Measurements from ENCODE around the gene ARL6. TPM values are rescaled to one million over a fixed set of nuclear protein-coding genes. Genes with fewer than 3 reads are reported as not detected.

ARL6 gene
- total and polyA plus RNA-seq, 2 donors = 3.8 to 5.8 TPM

DNA sequence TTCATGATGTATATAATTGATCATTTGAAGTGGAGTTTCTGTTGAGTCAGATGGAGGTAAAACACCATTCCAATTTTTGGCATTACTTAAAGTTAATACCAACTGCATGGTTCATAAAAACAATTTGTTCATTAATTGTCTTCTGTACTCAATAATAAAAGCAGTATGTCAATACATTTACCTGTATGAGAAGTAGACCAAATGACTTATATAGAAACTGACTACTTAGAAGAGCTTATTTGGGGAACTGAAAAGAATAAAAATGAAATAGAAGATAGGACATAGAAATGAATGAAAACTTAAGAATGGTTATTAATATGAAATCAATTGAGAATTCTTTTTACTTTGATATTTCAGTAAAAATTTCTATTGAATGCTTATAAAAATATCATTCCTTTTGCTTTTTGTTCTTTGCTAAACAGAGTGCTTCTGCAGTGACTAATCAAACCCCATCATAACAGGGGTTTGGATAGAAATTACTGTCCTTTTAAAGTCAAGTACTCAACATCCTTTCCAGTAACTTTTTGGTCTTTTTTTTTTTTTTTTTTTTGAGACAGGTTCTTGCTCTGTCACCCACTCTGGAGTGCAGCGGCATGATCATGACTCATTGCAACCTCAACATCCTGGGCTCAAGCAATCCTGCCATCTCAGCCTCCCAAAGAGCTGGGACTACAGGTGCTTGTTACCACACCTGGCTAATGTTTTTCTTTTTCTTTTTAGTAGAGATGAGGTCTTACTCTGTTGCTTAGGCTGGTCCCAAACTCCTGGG lies 50.8 kb downstream of the ARL6 start:
- no peaks in the 10 kb centered on the region for H3K4me1 ChIP-seq (ENCODE audit: control insufficient read depth in 2 of 2, insufficient read depth in 2 of 2, low read length in 2 of 2)
- H3K4me3 ChIP-seq (ENCODE audit: low read length in 2 of 2) = no peak overlapping the region
- H3K36me3 ChIP-seq (ENCODE audit: control insufficient read depth in 2 of 2, insufficient read depth in 2 of 2, low read length in 1 of 2) = no peaks in the 10 kb centered on the region
- H3K27me3 ChIP-seq (ENCODE audit: control insufficient read depth in 2 of 2, insufficient read depth in 1 of 2, low read length in 1 of 2) = no peaks in the 10 kb centered on the region
- no peak overlapping the region for H3K27ac ChIP-seq (ENCODE audit: low read depth in 1 of 2, low read length in 1 of 2)
- 24% methylated on average over 1 of the region's 1 CpG for WGBS
- peak in 1 of 9 donors; percentile 6 for DNase-seq (ENCODE audit: low read depth in 6 of 9, low spot score in 9 of 9)
- no peaks in the 10 kb centered on the region for H3K9me3 ChIP-seq (ENCODE audit: control insufficient read depth in 2 of 2, insufficient read depth in 1 of 2, low read length in 1 of 2)

DNA sequence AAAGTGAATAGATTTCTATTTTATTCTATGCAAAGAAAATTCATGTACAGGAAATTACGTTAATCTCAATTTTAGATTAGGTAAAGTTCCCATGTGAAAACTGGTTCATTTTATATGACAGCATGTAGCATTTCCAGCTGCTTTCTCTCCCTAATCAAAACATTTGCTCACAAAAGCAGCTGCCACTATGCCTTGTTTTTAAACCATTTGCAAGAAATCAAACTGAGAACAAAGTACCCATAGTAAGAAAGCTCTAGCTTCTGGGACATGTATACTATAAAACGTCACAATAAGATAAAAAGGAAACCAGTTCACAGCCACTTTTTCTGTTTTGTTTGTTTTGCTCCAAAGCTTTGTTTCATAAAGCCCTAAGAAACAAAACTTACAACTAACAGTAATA lies 52.3 kb downstream of the ARL6 start:
- H3K4me1 ChIP-seq (ENCODE audit: control insufficient read depth in 2 of 2, insufficient read depth in 2 of 2, low read length in 2 of 2) = peaks cover 0 to 6% of the 10 kb centered on the region in 2 donors
- no peak for DNase-seq (ENCODE audit: low read depth in 6 of 9, low spot score in 9 of 9)

DNA sequence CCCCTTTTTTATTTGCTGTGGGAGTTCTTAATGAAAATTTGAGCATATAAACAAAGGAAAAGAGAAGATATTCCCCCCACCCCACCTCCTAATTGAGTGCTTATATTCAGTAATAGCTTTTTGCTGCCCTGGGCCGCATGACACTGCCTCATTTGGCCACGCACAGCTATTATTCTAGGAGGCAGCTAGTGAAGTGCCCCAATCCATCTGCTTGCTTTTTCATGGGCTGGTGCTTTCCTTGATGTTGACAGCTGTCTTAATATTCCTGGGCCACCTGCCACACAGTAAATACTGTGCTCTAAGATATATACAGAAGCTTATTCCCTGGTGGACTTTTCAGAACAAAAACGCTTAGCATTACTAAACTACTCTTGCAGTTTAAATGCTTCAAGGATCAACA lies 53.4 kb downstream of the ARL6 start:
- WGBS = 95% methylated on average over 3 of the region's 3 CpGs
- no peaks in the 10 kb centered on the region for H3K9me3 ChIP-seq (ENCODE audit: control insufficient read depth in 2 of 2, insufficient read depth in 1 of 2, low read length in 1 of 2)
- H3K36me3 ChIP-seq (ENCODE audit: control insufficient read depth in 2 of 2, insufficient read depth in 2 of 2, low read length in 1 of 2) = no peaks in the 10 kb centered on the region
- no peak overlapping the region for H3K27ac ChIP-seq (ENCODE audit: low read depth in 1 of 2, low read length in 1 of 2)
- no peak for DNase-seq (ENCODE audit: low read depth in 6 of 9, low spot score in 9 of 9)
- H3K4me3 ChIP-seq (ENCODE audit: low read length in 2 of 2) = no peak overlapping the region
- H3K27me3 ChIP-seq (ENCODE audit: control insufficient read depth in 2 of 2, insufficient read depth in 1 of 2, low read length in 1 of 2) = peaks cover 5 to 23% of the 10 kb centered on the region in 2 donors
- peaks cover 2 to 15% of the 10 kb centered on the region in 2 donors for H3K4me1 ChIP-seq (ENCODE audit: control insufficient read depth in 2 of 2, insufficient read depth in 2 of 2, low read length in 2 of 2)

More for the DNA sequence above, 52.3 kb downstream of the ARL6 start:
- Histone ChIP-seq H3K27ac (ENCODE audit: low read depth in 1 of 2, low read length in 1 of 2) (no peak overlapping the region), H3K36me3 (ENCODE audit: control insufficient read depth in 2 of 2, insufficient read depth in 2 of 2, low read length in 1 of 2) (no peaks in the 10 kb centered on the region), H3K9me3 (ENCODE audit: control insufficient read depth in 2 of 2, insufficient read depth in 1 of 2, low read length in 1 of 2) (no peaks in the 10 kb centered on the region), H3K4me3 (ENCODE audit: low read length in 2 of 2) (no peak overlapping the region), H3K27me3 (ENCODE audit: control insufficient read depth in 2 of 2, insufficient read depth in 1 of 2, low read length in 1 of 2) (peaks cover 0 to 11% of the 10 kb centered on the region in 2 donors)
- 91% methylated on average over 2 of the region's 2 CpGs for WGBS

DNA sequence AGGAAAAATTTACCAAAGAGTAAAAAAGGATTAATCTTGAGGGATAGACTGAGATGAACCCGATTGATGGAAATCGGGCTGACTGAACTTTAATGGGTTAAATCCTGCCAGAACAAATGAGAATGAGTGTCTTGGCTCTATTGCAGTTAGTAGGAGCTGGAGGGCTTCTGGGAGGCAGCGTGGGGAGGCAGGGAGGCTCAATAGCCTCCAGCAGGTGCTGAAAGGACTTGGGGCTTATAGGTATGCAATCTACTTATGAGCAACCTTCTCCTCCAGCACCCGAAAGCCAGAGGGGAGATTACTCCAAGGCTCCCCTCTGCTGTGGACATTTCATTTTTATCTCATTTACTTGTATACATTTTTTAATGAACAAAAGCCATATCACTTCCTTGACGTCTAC lies 56.2 kb downstream of the ARL6 start:
- H3K4me1 ChIP-seq (ENCODE audit: control insufficient read depth in 2 of 2, insufficient read depth in 2 of 2, low read length in 2 of 2) = peaks cover 2 to 17% of the 10 kb centered on the region in 2 donors
- H3K9me3 ChIP-seq (ENCODE audit: control insufficient read depth in 2 of 2, insufficient read depth in 1 of 2, low read length in 1 of 2) = no peaks in the 10 kb centered on the region
- WGBS = 85% methylated on average over 5 of the region's 5 CpGs
- no peak overlapping the region for H3K27ac ChIP-seq (ENCODE audit: low read depth in 1 of 2, low read length in 1 of 2)
- DNase-seq (ENCODE audit: low read depth in 6 of 9, low spot score in 9 of 9) = peak in 1 of 9 donors; percentile 6
- peaks cover 8 to 38% of the 10 kb centered on the region in 2 donors for H3K27me3 ChIP-seq (ENCODE audit: control insufficient read depth in 2 of 2, insufficient read depth in 1 of 2, low read length in 1 of 2)
- no peaks in the 10 kb centered on the region for H3K36me3 ChIP-seq (ENCODE audit: control insufficient read depth in 2 of 2, insufficient read depth in 2 of 2, low read length in 1 of 2)
- H3K4me3 ChIP-seq (ENCODE audit: low read length in 2 of 2) = peak overlapping the region; percentile 55 to 56

DNA sequence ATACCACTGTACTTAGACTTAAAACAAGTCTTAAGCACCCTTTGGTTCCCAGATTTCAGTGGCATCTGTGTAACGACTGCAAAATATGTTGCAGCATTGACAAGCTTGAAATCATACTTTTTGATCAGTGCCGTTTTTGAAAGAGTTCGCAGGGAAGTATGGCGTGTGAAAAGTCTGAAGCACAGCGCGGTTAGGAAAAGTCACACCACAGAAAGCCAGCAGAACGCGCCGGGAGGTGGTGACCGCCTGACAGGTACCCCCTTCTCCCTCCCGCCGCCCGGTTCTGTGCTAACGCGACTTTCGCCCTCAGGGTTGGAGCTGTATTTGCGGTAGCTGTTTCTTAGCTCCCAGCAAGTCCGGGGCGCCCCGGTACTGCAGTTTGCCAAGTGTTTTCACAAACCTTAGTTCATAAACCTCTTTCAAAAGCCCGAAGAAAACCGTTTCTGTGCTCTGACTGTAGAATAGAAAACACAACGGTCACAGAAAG lies 56.8 kb downstream of the ARL6 start:
- peak overlapping the region in 1 of 2 donors; percentile 70 for H3K27ac ChIP-seq (ENCODE audit: low read depth in 1 of 2, low read length in 1 of 2)
- no peaks in the 10 kb centered on the region for H3K36me3 ChIP-seq (ENCODE audit: control insufficient read depth in 2 of 2, insufficient read depth in 2 of 2, low read length in 1 of 2)
- under 1% methylated on average over 23 of the region's 23 CpGs for WGBS
- peaks cover 8 to 38% of the 10 kb centered on the region in 2 donors for H3K27me3 ChIP-seq (ENCODE audit: control insufficient read depth in 2 of 2, insufficient read depth in 1 of 2, low read length in 1 of 2)
- H3K4me1 ChIP-seq (ENCODE audit: control insufficient read depth in 2 of 2, insufficient read depth in 2 of 2, low read length in 2 of 2) = peaks cover 2 to 17% of the 10 kb centered on the region in 2 donors
- H3K9me3 ChIP-seq (ENCODE audit: control insufficient read depth in 2 of 2, insufficient read depth in 1 of 2, low read length in 1 of 2) = no peaks in the 10 kb centered on the region
- DNase-seq (ENCODE audit: low read depth in 6 of 9, low spot score in 9 of 9) = peak in 5 of 9 donors; percentile 6 to 81 (median 54)
- H3K4me3 ChIP-seq (ENCODE audit: low read length in 2 of 2) = peak overlapping the region; percentile 55 to 56

DNA sequence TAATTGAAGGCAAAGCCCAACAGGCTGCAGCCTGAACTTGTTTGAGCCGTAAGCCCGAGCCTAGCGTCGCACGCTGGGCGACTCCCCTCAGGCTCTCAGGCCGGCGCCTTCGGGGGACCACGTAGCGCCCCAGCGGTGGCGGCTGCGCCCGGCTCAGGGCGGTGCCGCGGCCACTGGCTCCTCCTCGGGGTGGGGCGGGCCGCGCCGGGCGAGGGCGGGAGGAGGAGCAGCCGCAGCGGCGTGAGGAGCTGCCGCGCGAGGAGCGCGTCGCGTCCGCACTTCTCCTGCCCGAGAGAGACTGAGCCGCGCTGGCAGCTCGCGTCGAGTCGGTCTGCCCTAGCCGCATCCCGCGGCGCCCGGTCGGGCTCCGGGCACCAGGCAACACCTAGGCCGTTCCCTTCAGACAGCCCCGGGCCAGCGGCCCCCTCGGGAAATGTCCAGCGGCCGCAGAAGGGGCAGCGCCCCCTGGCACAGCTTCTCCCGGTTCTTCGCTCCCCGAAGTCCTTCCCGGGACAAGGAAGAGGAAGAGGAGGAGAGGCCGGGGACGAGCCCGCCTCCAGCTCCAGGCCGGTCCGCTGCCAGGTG lies 57.3 kb downstream of the ARL6 start, which contains the start of gene CRYBG3:
TSS of gene CRYBG3 (plus strand) at position 238 of the 585 bp plus-strand sequence. CDS start at position 434, 196 bp downstream.
- Histone ChIP-seq H3K27me3 (ENCODE audit: control insufficient read depth in 2 of 2, insufficient read depth in 1 of 2, low read length in 1 of 2) (peaks cover 8 to 38% of the 10 kb centered on the region in 2 donors), H3K27ac (ENCODE audit: low read depth in 1 of 2, low read length in 1 of 2) (peak within 1 kb of the TSS; percentile 70 to 82), H3K4me1 (ENCODE audit: control insufficient read depth in 2 of 2, insufficient read depth in 2 of 2, low read length in 2 of 2) (peaks cover 2 to 17% of the 10 kb centered on the region in 2 donors), H3K36me3 (ENCODE audit: control insufficient read depth in 2 of 2, insufficient read depth in 2 of 2, low read length in 1 of 2) (no peaks in the 10 kb centered on the region), H3K4me3 (ENCODE audit: low read length in 2 of 2) (peak within 1 kb of the TSS; percentile 55 to 60), H3K9me3 (ENCODE audit: control insufficient read depth in 2 of 2, insufficient read depth in 1 of 2, low read length in 1 of 2) (no peaks in the 10 kb centered on the region)
- DNase-seq (ENCODE audit: low read depth in 6 of 9, low spot score in 9 of 9) = peak; percentile 19 to 85 (median 64)
- under 1% methylated on average over 65 of the region's 66 CpGs for WGBS

DNA sequence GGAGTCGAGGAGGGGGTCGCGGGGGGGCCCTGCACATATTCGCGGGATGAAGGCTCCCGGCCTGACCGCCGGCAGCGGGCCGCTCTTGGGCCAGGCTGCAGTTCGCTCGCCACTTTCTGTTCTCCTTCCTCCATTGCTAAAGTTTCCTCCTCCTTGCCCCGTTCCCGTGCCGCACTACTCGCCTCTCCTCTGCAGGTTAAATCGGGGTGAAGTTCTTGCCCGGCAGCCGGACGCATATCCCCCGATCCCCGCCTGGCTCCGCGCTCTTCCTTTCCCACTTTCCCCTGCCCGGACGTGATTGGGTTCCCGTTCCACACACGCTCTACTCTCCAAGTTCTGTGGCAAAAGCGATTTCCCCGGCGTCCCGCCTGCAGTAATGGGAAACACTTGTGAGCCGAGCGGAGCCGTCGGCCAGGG lies 57.8 kb downstream of the ARL6 start:
- no peaks in the 10 kb centered on the region for H3K36me3 ChIP-seq (ENCODE audit: control insufficient read depth in 2 of 2, insufficient read depth in 2 of 2, low read length in 1 of 2)
- WGBS = under 1% methylated on average over 36 of the region's 36 CpGs
- peaks cover 8 to 38% of the 10 kb centered on the region in 2 donors for H3K27me3 ChIP-seq (ENCODE audit: control insufficient read depth in 2 of 2, insufficient read depth in 1 of 2, low read length in 1 of 2)
- no peaks in the 10 kb centered on the region for H3K9me3 ChIP-seq (ENCODE audit: control insufficient read depth in 2 of 2, insufficient read depth in 1 of 2, low read length in 1 of 2)
- peak overlapping the region; percentile 55 to 60 for H3K4me3 ChIP-seq (ENCODE audit: low read length in 2 of 2)
- peak in 4 of 9 donors; percentile 3 to 22 (median 7) for DNase-seq (ENCODE audit: low read depth in 6 of 9, low spot score in 9 of 9)
- H3K27ac ChIP-seq (ENCODE audit: low read depth in 1 of 2, low read length in 1 of 2) = peak overlapping the region; percentile 57 to 82
- peaks cover 2 to 17% of the 10 kb centered on the region in 2 donors for H3K4me1 ChIP-seq (ENCODE audit: control insufficient read depth in 2 of 2, insufficient read depth in 2 of 2, low read length in 2 of 2)

DNA sequence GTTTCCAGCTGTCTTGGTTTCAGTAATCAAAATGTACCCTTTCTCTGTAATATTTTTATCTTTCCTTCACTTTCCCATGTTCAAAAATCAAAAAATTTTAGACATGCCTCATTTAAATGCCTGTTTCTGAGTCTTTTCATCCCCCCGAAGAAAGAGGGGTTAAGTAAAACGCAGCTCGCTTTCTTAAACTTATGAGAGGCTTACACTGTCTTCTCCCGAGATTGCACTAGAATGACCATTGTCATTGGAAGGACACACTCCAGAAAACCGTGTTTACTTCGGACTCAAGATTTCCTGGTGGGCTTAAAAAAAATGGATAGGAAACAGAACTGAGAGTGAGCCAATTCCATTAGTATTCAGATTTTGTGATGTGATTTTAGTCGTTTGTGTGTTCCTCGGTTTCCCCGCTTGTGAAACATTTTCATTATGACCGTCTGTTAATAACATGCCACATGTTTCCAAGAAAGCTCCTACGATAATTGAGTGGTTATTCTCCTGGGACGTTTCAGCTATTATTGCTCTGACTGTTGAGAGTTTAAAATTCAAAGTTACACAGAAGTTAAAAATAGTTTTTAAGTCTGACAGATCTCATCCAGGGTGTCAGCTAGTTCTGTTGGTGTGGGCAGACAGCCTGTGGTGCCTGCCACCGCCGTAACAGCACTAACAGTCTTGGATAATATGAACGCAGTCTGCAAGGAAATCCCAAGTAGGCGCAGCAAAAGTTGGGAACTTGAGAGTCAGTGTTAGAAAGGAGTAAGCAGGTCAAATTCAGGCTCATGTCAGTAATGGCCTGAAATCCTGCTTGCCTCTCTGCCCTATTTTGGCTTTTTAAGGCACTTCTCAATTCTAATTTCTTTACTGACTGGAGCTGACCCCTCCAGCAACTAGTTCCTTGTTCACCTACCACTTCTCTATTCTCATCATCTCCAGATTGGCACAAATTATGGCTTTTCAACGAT lies 58.8 kb downstream of the ARL6 start:
- Histone ChIP-seq H3K9me3 (ENCODE audit: control insufficient read depth in 2 of 2, insufficient read depth in 1 of 2, low read length in 1 of 2) (no peaks in the 10 kb centered on the region), H3K27ac (ENCODE audit: low read depth in 1 of 2, low read length in 1 of 2) (no peak overlapping the region), H3K27me3 (ENCODE audit: control insufficient read depth in 2 of 2, insufficient read depth in 1 of 2, low read length in 1 of 2) (peaks cover 8 to 38% of the 10 kb centered on the region in 2 donors), H3K36me3 (ENCODE audit: control insufficient read depth in 2 of 2, insufficient read depth in 2 of 2, low read length in 1 of 2) (no peaks in the 10 kb centered on the region), H3K4me1 (ENCODE audit: control insufficient read depth in 2 of 2, insufficient read depth in 2 of 2, low read length in 2 of 2) (peaks cover 2 to 17% of the 10 kb centered on the region in 2 donors), H3K4me3 (ENCODE audit: low read length in 2 of 2) (peak overlapping the region; percentile 55 to 60)
- DNase-seq (ENCODE audit: low read depth in 6 of 9, low spot score in 9 of 9) = peak in 2 of 9 donors; percentile 1 to 5
- 84% methylated on average over 17 of the region's 17 CpGs for WGBS
